C1 segment of cervical spinal cord (tissue), 14 donors: ENCODE data around the gene MYMK.

Source experiments
- DNase-seq, 14 donors: peaks; one replicate each; lab custom pipeline; 2025; lab: John Stamatoyannopoulos, UW

MYMK gene

GRCh38 chr9:133518706-133519449 lies 5.9 kb downstream of the MYMK start:
- no peak for DNase-seq

GRCh38 chr9:133518200-133518599 lies 6.6 kb downstream of the MYMK start:
- no peak for DNase-seq

GRCh38 chr9:133517711-133518110 lies 7.0 kb downstream of the MYMK start:
- no peak for DNase-seq

- DNase-seq = no peak
Observed at GRCh38 chr9:133516961-133517350, 7.8 kb downstream of the MYMK start.

- no peak for DNase-seq
Observed at GRCh38 chr9:133516256-133516960, 8.4 kb downstream of the MYMK start.

GRCh38 chr9:133515615-133516255 lies 9.0 kb downstream of the MYMK start:
- DNase-seq = no peak

- no peak for DNase-seq
Observed at GRCh38 chr9:133515240-133515610, 9.5 kb downstream of the MYMK start.

- DNase-seq = peak in 11 of 14 donors; percentile 7 to 68 (median 27)
Observed at GRCh38 chr9:133514460-133515239, 10.1 kb downstream of the MYMK start.

- DNase-seq = no peak
Observed at GRCh38 chr9:133513214-133514100, 11.3 kb downstream of the MYMK start.

GRCh38 chr9:133512253-133513213 lies 12.2 kb downstream of the MYMK start:
- DNase-seq = no peak

- DNase-seq = no peak
Observed at GRCh38 chr9:133511607-133512006, 13.2 kb downstream of the MYMK start.

- DNase-seq = no peak
Observed at GRCh38 chr9:133510926-133511505, 13.7 kb downstream of the MYMK start.

- peak in 9 of 14 donors; percentile 13 to 68 (median 54) for DNase-seq
Observed at GRCh38 chr9:133509179-133510083, 15.3 kb downstream of the MYMK start.

GRCh38 chr9:133508046-133508445 lies 16.7 kb downstream of the MYMK start:
- DNase-seq = no peak

GRCh38 chr9:133507246-133507965 lies 17.4 kb downstream of the MYMK start:
- no peak for DNase-seq

- DNase-seq = no peak
Observed at GRCh38 chr9:133506653-133507038, 18.1 kb downstream of the MYMK start.

GRCh38 chr9:133505901-133506652 lies 18.7 kb downstream of the MYMK start:
- no peak for DNase-seq
